ENCODE measurements around the gene KBTBD12.
"Not testable (repeated sequence)": the region's sequence is repeated elsewhere in the genome, so short reads cannot be mapped to it uniquely, and the experiment has no call there.

Gene KBTBD12, protein sequence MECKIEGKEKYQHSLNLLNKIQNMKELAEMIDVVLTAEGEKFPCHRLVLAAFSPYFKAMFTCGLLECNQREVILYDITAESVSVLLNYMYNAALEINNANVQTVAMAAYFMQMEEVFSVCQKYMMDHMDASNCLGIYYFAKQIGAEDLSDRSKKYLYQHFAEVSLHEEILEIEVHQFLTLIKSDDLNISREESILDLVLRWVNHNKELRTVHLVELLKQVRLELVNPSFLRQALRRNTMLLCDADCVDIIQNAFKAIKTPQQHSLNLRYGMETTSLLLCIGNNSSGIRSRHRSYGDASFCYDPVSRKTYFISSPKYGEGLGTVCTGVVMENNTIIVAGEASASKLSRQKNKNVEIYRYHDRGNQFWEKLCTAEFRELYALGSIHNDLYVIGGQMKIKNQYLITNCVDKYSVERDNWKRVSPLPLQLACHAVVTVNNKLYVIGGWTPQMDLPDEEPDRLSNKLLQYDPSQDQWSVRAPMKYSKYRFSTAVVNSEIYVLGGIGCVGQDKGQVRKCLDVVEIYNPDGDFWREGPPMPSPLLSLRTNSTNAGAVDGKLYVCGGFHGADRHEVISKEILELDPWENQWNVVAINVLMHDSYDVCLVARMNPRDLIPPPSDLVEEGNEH

GRCh38 chr3:127915115-127915936, at the start of gene KBTBD12:
Gene KBTBD12, plus strand, starts transcription at chr3:127915232. Its CDS starts 7,830 bp downstream, at chr3:127923062.
- peak; percentile 7 for DNase-seq

DNA sequence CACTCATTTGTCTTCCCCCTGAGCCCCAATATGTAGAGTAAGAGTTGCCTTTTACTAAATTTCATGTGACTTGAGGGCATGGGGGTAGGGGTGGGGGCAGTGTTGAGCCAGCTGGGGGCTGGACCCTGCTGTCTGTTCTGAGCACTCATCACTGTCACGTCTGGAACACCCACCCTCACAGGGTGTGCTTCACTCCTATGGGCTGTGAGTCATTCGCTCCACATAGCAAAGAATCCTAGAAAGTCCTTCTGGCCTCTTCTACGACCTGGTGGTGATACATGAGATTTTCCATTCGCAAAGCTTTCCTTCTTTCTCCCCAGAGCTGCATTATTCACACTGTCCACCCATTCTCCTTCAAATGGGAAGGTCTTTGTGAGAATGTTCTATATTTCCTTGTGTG, 49.1 kb upstream of the KBTBD12 start:
- DNase-seq = peak; percentile 11

GRCh38 chr3:127867412-127867811, 47.6 kb upstream of the KBTBD12 start:
- no peak for DNase-seq

- no peak for DNase-seq
Measured at GRCh38 chr3:127867986-127868385, 47.0 kb upstream of the KBTBD12 start.

DNA sequence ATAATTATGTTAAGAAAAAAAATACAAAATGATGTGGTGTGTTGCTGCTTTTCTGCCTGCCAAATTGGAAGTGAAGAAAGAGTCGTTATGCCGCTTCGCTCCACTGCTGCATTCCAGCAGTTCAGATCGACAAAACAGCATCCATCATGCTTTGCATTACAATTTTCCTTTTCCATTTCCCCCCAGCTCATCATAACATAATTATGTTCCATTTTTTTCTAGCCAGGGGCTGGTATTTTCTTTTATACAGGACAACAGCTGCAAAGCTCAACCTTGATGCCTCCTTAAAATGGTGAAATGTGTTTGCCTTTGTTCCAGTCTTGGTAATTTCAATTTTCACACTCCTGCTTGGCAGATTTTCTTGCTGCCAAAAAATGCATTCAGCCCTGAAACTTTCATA, 44.9 kb upstream of the KBTBD12 start:
- no peak for DNase-seq

GRCh38 chr3:127874097-127874496, 40.9 kb upstream of the KBTBD12 start:
- DNase-seq = not testable (repeated sequence)

GRCh38 chr3:127881586-127881985, 33.4 kb upstream of the KBTBD12 start:
- no peak for DNase-seq

GRCh38 chr3:127884041-127884440, 31.0 kb upstream of the KBTBD12 start:
- no peak for DNase-seq

GRCh38 chr3:127886231-127886955, 28.6 kb upstream of the KBTBD12 start:
- DNase-seq = no peak

GRCh38 chr3:127886956-127887231, 28.1 kb upstream of the KBTBD12 start:
- no peak for DNase-seq

DNA sequence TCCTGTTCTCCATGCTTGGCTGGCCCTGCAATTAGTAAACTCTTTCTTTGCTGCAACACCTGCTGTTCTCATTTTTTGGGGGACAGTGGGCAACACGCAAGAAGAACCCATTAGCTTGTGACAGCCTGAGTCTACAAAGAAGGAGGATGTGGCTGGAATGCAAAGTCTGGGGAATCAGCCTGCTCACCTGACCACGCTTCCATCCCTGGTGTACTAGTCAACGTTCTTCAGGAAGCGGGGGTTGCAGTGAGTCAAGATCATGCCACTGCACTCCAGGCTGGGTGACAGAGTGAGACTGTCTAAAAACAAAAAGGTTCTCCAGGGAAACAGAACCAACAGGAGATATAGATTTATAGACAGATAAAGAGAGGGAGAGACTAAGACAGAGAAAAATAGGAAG, 27.7 kb upstream of the KBTBD12 start:
- DNase-seq = no peak

DNA sequence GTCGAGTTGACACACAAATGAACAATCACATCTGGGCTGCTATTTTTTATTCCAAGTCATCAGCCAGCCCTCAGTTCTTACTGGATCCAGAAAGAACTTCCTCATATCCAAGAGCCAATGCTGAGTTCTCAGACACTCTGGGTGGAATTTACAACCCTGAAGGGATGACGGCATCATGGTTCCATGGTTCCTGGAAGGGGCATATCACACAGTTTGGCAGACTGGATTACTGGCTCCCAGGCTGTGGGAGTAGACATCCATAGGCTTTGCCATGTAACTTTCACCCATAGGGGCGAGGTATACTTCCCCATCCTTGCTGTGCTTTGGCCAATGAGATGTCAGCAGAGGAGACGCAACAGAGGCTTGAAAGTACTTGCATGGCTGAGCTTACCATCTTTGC, 26.9 kb upstream of the KBTBD12 start:
- no peak for DNase-seq

DNA sequence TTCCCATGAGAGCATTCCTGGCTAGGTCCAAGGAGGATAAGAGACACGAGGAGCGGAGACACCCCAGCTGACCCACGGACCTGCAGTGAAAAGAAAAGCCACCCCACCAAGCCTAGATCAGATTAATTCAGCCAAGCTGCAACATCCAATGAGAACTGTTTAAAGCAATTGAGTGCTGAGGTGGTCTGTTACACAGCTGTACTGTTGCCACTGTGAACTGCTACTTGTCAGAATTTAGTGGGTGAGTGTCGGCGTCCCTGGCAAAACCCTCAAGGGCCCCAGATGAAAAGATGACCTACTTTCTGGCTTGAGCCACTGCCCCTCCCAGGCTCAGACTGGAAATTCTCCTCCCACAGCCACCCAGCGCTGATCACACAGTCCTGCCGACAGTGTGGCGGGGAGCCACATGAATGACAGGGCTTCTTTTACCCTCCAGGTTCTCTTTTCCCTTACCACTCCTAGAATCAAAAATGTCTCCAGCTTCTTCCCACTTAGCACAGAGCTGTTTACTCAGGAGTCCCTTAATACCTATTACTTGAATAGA, 26.4 kb upstream of the KBTBD12 start:
- DNase-seq = no peak

DNA sequence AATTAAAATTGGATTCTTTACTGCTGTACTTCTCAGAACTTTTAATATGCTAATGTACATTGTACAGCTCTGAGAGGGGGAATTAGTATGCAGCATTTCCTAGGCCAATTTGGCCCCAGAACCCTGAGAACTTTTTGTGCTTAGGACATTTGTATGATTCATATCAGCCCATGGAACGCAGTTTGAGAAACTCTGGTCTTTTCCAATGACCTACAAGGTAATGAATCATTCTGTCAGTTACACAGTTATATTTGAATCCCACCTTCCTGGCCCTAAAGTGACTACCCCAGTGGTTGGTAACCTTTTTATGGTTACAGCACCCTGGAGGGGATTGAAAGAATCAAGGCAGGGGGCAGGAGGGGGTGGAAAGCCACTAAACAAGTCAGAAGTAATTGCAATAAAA, 25.6 kb upstream of the KBTBD12 start:
- DNase-seq = no peak

GRCh38 chr3:127889976-127890650, 24.9 kb upstream of the KBTBD12 start:
- DNase-seq = no peak

- peak; percentile 60 for DNase-seq
Measured at GRCh38 chr3:127890651-127891290, 24.3 kb upstream of the KBTBD12 start.

DNA sequence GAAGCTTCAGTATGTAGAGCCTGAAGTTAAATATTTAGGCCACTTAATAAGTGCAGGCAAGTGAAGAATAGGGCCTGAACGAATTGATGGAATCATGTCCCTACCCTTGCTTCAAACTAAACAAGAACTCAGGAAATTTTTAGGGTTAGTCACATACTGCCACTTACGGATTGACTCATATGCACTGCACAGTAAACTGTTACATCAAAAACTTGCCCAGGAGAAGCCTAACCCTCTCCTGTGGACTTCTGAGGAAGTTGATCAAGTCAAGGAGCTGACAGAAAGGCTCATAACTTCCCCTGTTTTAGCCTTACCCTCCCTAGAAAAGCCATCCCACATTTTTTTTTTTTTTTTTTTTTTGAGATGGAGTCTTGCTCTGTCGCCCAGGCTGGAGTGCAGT, 20.6 kb upstream of the KBTBD12 start:
- DNase-seq = no peak

DNA sequence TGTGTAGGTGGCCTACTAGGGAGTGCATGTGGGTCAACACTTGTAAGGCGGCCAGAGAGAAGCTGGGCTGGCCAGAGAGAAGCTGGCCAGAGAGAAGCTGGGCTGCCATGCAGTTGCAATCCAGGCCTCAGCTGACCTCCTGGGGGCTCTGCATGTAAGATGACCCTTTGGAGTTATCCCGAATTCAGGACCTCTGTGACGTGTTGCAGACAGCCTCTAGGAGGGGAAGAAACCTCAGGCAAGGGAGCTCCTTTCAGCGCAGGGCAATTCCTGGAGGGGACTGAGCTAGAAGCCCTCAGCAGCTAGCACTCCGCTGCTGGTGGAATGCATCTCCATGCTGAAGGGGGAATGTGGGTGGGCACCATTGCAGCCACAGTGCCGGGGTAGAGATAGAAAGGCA, 15.8 kb upstream of the KBTBD12 start:
- DNase-seq = no peak

DNA sequence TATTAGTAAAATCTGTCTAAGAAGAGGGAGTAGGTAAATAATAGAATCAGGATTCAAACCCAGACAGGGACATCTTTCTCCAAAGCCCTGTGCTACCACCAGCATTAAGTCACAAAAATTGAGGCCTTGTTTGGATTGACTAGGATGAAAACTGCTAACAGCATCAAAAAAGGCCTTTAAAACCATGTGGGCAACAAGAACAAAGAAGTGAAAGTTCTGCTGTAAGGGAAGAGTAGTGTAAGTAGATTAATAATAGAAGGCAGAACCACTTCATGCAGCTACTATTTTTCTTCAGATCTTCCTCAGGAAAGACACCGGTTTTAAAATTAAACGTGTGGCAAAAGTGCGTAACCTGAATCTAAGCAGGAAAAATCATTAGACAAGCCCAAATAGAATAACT, 15.3 kb upstream of the KBTBD12 start:
- no peak for DNase-seq

DNA sequence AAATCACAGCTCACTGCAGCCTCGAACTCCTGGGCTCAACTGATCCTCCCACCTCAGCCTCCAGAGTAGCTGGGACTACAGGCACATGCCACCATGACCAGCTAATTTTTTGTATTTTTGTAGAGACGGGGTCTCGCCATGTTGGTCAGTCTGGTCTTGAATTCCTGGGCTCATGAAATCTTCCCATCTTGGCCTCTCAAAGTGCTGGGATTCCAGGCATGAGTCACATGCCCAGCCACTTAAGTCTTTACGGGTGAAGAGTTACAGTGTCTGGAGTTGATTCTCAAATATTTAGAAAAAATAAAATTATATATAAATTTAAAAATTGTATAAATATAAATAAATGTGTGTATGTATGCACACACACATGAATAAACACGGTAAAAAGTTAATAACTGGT, 14.5 kb upstream of the KBTBD12 start:
- no peak for DNase-seq

DNA sequence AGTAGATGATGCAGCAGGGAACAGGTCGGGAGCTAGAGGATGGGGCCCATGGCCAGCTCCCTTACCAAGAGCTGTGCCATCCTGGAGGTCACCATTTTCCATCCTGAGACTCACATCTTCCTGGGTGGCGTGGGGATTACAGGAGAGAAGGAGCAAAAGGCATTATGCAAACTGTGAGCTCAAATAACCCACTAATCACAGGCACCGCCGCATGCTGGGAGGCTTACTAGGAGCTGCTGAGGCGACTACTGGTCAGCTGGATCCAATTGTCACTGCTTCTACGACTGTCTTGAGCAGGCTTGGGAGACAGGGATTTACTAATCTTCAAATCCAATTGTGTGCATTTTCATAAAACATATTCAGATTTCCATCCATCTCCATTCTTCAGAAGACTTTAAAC, 12.5 kb upstream of the KBTBD12 start:
- no peak for DNase-seq

Data from activated CD4-positive, alpha-beta T cell treated with anti-CD3 and anti-CD28 coated beads for 48 hours (primary cell).